Neural crest cell (in vitro differentiated cells): ENCODE data around the gene KIAA1755. TPM values are rescaled to one million over a fixed set of nuclear protein-coding genes. Genes with fewer than 3 reads are reported as not detected.

Experiments used
- DNase-seq: peaks from one replicate; pipeline ENCODE4 v3.0.0; 2021; ENCODE audit warnings: low read depth, mixed read lengths, low spot score
- H3K27ac Mint-ChIP-seq: one replicate; pipeline ENCODE4 v1.8.0; 2021; ENCODE audit warnings: mild to moderate bottlenecking, mixed read lengths; ENCODE audit not compliant: unreplicated experiment
- H3K27me3 Mint-ChIP-seq: 2 replicates; pipeline ENCODE4 v1.8.0; 2021; ENCODE audit warnings: low read depth, mild to moderate bottlenecking, mixed read lengths
- H3K36me3 Mint-ChIP-seq: 2 replicates; pipeline ENCODE4 v1.8.0; 2021; ENCODE audit warnings: low read depth, mild to moderate bottlenecking, mixed read lengths
- H3K4me1 Mint-ChIP-seq: 2 replicates; pipeline ENCODE4 v1.8.0; 2021; ENCODE audit warnings: mixed read lengths
- H3K4me3 Mint-ChIP-seq: one replicate; pipeline ENCODE4 v1.8.0; 2021; ENCODE audit warnings: mild to moderate bottlenecking, mixed read lengths
- H3K9me3 Mint-ChIP-seq: 2 replicates; pipeline ENCODE4 v1.8.0; 2021; ENCODE audit warnings: mixed read lengths
- total RNA-seq: library from RNA; stranded (reverse); gene quantifications from 2 replicates; pipeline ENCODE4 v1.2.1, GENCODE V29; 2021
- TF ChIP-seq, protein P1 (sequence below): fragments of 200-600 bp; sonication (generic); conservative IDR thresholded peaks from 2 replicates; pipeline ENCODE4 v1.5.0; 2021; ENCODE audit warnings: antibody characterized with exemption, mild to moderate bottlenecking

KIAA1755 gene
- total RNA-seq, 1 donor from 2014 or later, result 8.6 TPM

DNA sequence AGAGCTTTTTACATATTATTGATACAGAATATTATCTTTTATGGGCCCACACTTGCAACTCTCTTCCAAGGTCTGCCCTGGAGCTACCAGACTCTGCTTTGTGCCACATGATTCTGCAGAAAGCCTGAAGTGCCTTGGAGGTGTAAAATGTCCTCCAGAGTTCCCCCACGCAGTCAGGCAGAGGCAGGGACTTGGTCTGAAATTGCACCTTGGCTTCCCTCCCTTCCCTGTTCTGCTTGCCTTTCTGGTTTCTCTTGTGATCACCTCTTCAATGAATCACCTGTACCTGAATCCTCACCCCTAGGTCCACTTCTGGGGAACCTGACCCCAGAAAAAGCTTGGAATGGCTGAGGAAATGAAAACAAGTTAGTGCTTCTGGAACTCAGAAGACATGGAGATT lies 52.4 kb downstream of the KIAA1755 start:
- TF ChIP-seq, protein P1, sequence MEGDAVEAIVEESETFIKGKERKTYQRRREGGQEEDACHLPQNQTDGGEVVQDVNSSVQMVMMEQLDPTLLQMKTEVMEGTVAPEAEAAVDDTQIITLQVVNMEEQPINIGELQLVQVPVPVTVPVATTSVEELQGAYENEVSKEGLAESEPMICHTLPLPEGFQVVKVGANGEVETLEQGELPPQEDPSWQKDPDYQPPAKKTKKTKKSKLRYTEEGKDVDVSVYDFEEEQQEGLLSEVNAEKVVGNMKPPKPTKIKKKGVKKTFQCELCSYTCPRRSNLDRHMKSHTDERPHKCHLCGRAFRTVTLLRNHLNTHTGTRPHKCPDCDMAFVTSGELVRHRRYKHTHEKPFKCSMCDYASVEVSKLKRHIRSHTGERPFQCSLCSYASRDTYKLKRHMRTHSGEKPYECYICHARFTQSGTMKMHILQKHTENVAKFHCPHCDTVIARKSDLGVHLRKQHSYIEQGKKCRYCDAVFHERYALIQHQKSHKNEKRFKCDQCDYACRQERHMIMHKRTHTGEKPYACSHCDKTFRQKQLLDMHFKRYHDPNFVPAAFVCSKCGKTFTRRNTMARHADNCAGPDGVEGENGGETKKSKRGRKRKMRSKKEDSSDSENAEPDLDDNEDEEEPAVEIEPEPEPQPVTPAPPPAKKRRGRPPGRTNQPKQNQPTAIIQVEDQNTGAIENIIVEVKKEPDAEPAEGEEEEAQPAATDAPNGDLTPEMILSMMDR, result no peak
- no peak overlapping the region for H3K4me3 Mint-ChIP-seq
- no peaks in the 10 kb centered on the region for H3K36me3 Mint-ChIP-seq
- H3K27ac Mint-ChIP-seq, result no peak overlapping the region
- peaks cover 27% of the 10 kb centered on the region for H3K27me3 Mint-ChIP-seq
- no peaks in the 10 kb centered on the region for H3K9me3 Mint-ChIP-seq
- no peak for DNase-seq
- no peaks in the 10 kb centered on the region for H3K4me1 Mint-ChIP-seq

DNA sequence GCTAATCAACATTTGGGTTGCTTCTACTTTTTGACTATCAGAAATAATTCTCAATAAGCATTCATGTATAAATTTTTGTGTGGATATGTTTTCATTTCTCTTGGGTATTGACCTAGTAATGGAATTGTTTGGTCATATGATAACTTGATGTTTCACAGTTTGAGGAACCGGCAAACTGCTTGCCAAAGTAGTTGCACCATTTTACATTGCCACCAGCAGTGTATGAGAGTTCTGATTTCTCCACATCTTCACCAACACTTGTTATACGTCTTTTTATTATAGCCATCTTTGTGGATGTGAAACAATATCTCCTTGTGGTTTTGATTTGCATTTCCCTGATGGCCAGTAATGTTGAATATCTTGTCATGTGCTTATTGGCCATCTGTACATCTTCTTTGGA lies 52.9 kb downstream of the KIAA1755 start:
- no peaks in the 10 kb centered on the region for H3K4me1 Mint-ChIP-seq
- TF ChIP-seq, protein P1, result no peak
- no peak overlapping the region for H3K27ac Mint-ChIP-seq
- H3K9me3 Mint-ChIP-seq, result no peaks in the 10 kb centered on the region
- no peak overlapping the region for H3K4me3 Mint-ChIP-seq
- no peak for DNase-seq
- no peaks in the 10 kb centered on the region for H3K36me3 Mint-ChIP-seq
- peaks cover 28% of the 10 kb centered on the region for H3K27me3 Mint-ChIP-seq

DNA sequence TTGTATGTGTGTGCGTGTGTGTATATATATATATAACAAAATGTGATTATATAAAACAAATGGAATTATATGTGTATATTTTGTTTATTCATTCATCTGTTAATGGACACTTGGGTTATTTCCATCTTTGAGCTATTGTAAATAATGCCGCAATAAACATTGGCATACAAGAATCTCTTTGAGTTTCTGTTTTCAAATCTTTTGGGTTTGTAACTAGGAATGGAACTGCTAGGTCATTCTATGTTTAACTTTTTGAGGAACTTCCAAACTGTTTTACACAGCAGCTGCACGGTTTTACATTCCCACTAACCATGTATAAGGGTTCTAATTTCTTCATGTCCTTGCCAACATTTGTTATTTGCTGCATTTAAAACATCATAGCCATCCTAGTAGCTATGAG lies 55.5 kb downstream of the KIAA1755 start:
- no peaks in the 10 kb centered on the region for H3K4me1 Mint-ChIP-seq
- no peak for DNase-seq
- H3K4me3 Mint-ChIP-seq, result no peak overlapping the region
- H3K27ac Mint-ChIP-seq, result no peak overlapping the region
- H3K27me3 Mint-ChIP-seq, result peaks cover 28% of the 10 kb centered on the region
- TF ChIP-seq, protein P1, result no peak
- no peaks in the 10 kb centered on the region for H3K36me3 Mint-ChIP-seq
- H3K9me3 Mint-ChIP-seq, result no peaks in the 10 kb centered on the region

DNA sequence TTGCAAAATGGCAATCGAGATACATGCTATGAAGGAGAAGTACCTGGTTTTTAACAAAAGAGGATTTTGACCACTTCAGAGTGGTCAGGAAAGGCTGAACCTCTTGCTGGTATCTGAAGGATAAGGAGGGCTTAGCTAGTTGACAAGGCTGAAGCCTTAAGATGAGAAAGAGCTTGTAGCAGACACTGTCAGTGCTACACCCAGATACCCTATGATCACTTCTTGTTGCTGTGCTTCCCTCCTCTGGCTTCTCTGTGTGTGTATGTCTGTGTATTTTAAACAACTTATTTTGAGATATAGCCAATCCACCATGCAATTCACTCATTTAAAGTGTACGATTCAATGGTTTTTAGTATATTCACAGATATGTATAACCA lies 56.6 kb downstream of the KIAA1755 start:
- H3K27me3 Mint-ChIP-seq, result peaks cover 28% of the 10 kb centered on the region
- DNase-seq, result no peak
- H3K36me3 Mint-ChIP-seq, result no peaks in the 10 kb centered on the region
- TF ChIP-seq, protein P1, result no peak
- no peaks in the 10 kb centered on the region for H3K4me1 Mint-ChIP-seq
- H3K9me3 Mint-ChIP-seq, result no peaks in the 10 kb centered on the region
- no peak overlapping the region for H3K4me3 Mint-ChIP-seq
- H3K27ac Mint-ChIP-seq, result no peak overlapping the region

DNA sequence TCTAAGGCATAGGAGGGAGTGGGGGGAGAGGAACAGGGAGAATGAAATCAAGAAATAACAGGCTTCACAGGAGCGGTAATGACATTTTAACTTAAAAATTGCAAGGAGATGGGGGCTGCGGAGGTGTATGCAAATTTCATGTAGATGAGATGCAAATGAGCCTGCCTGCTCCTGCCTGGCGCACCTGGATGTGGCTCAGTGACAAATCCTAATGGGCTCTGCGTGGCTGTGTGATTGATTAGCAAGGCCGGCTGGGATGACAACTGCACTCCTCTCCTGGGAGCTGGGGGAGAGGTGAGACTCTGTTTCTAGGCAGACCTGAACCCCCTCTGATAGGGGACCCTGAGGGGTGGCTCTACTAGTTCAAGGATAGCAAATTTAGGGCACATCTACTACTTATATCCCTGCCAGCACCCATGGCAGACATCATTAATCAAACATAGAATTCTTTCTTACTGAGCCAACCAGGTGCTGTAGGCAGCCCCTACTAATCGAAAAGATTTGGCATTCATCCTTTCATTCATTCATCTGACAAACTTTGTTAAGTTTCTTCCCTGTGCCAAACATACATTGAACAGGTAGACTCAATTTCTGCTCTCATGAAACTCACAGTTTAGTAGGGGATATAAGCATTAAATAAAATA lies 57.1 kb downstream of the KIAA1755 start:
- peaks cover 25% of the 10 kb centered on the region for H3K27me3 Mint-ChIP-seq
- H3K36me3 Mint-ChIP-seq, result no peaks in the 10 kb centered on the region
- TF ChIP-seq, protein P1, result no peak
- no peaks in the 10 kb centered on the region for H3K9me3 Mint-ChIP-seq
- H3K4me1 Mint-ChIP-seq, result peaks cover 2% of the 10 kb centered on the region
- H3K27ac Mint-ChIP-seq, result no peak overlapping the region
- DNase-seq, result no peak
- no peak overlapping the region for H3K4me3 Mint-ChIP-seq
